Esophagus muscularis mucosa (tissue), 4 donors: Measurements from ENCODE around the gene SCLT1.

Source experiments
- CTCF ChIP-seq, 3 experiments: fragments of 200-600 bp in 2 of 3; fragments of 450-650 bp in 1 of 3; sonication (generic) in 2 of 3; IDR thresholded peaks; one replicate each; pipeline ENCODE4 v1.5.1; 2017 to 2019; ENCODE audit warnings: antibody characterized with exemption in 3 of 3, mild to moderate bottlenecking in 2 of 3, moderate library complexity in 1 of 3
- EP300 ChIP-seq: sonication (generic); formaldehyde crosslinking; IDR thresholded peaks from one replicate; pipeline ENCODE4 v1.6.1; 2017; ENCODE audit warnings: antibody characterized with exemption
- POLR2A ChIP-seq: fragments of 450-650 bp; IDR thresholded peaks from one replicate; pipeline ENCODE4 v1.6.1; 2017; ENCODE audit warnings: antibody characterized with exemption, moderate library complexity, mild to moderate bottlenecking, low read depth

- TF ChIP-seq EP300 (no peak), CTCF (IDR thresholded peaks at IDR 0.05) (no peak), POLR2A (no peak)
Observed at GRCh38 chr4:128955751-128956150, 137.6 kb downstream of the SCLT1 start.
